Caco-2 (cell line): ENCODE measurements around the gene ERC1. TPM values are rescaled to one million over a fixed set of nuclear protein-coding genes. Genes with fewer than 3 reads are reported as not detected.

Experiments
- BruUV-seq: library from RNA; stranded (reverse); fragments of 400-500 nt; replicated peaks from 2 replicates; lab custom pipeline; 2021; lab: Mats Ljungman, UMichigan
- CTCF ChIA-PET: fragments of 300-600 bp; sonication (Branson Sonifier 250); formaldehyde crosslinking; loops from one replicate; lab custom pipeline; 2022; ENCODE audit warnings: antibody characterized with exemption; lab: Charles Lee
- POLR2A ChIA-PET: fragments of 300-600 bp; sonication (Branson Sonifier 250); formaldehyde crosslinking; loops from one replicate; lab custom pipeline; 2022; ENCODE audit warnings: antibody characterized with exemption; lab: Charles Lee
- DNase-seq, 2 experiments: peaks; one replicate each; pipeline versions ENCODE4 v3.0.0 to v3.0.0-alpha.2; 2020 to 2022
- H3K27me3 ChIP-seq: replicated peaks from 2 replicates; pipeline ENCODE4 v1.6.0; 2011; ENCODE audit warnings: low read length; ENCODE audit not compliant: control insufficient read depth, insufficient read depth
- H3K36me3 ChIP-seq: 2 replicates; pipeline ENCODE4 v1.5.1; 2011; ENCODE audit warnings: low read length; ENCODE audit not compliant: control insufficient read depth, insufficient read depth
- H3K4me1 ChIP-seq: fragments of 250-450 bp; sonication (Bioruptor Pico); 2 replicates; pipeline ENCODE4 v1.5.1; 2020; ENCODE audit warnings: mild to moderate bottlenecking
- H3K4me3 ChIP-seq: 2 replicates; pipeline ENCODE4 v1.5.1; 2011; ENCODE audit warnings: low read depth, mild to moderate bottlenecking, control low read depth, low read length
- H3K9me3 ChIP-seq: fragments of 250-450 bp; sonication (Bioruptor Pico); 2 replicates; pipeline ENCODE4 v1.5.1; 2020; ENCODE audit warnings: mild to moderate bottlenecking, moderate library complexity
- H3K27ac Mint-ChIP-seq: one replicate; pipeline ENCODE4 v1.8.0; 2022; ENCODE audit warnings: mixed read lengths; ENCODE audit not compliant: unreplicated experiment
- H3K27me3 Mint-ChIP-seq: one replicate; pipeline ENCODE4 v1.8.0; 2022; ENCODE audit warnings: mixed read lengths; ENCODE audit not compliant: insufficient read depth, unreplicated experiment
- H3K36me3 Mint-ChIP-seq: one replicate; pipeline ENCODE4 v1.8.0; 2022; ENCODE audit warnings: mild to moderate bottlenecking, mixed read lengths; ENCODE audit not compliant: insufficient read depth, unreplicated experiment
- H3K4me1 Mint-ChIP-seq: one replicate; pipeline ENCODE4 v1.8.0; 2022; ENCODE audit warnings: low read depth, mixed read lengths; ENCODE audit not compliant: unreplicated experiment
- H3K4me3 Mint-ChIP-seq: one replicate; pipeline ENCODE4 v1.8.0; 2022; ENCODE audit warnings: mild to moderate bottlenecking, moderate library complexity, mixed read lengths; ENCODE audit not compliant: unreplicated experiment
- H3K9me3 Mint-ChIP-seq: one replicate; pipeline ENCODE4 v1.8.0; 2022; ENCODE audit warnings: mixed read lengths; ENCODE audit not compliant: unreplicated experiment
- intact Hi-C: fragments of 100-400 bp; cut with micrococcal nuclease; formaldehyde crosslinking; loops from one replicate; pipeline ENCODE4 v1.10.0; 2022; ENCODE audit not compliant: unreplicated experiment
- total RNA-seq: library from RNA; stranded (reverse); gene quantifications from 2 replicates; pipeline ENCODE4 v1.2.3, GENCODE V29; 2022
- TF ChIP-seq, protein P1 (sequence below), 2 experiments: fragments of 200-600 bp in 1 of 2; IDR thresholded peaks; 1 replicate in 1 of 2; 2 replicates in 1 of 2; pipeline versions ENCODE4 v1.5.1 to v1.8.0; 2011 to 2022; ENCODE audit warnings: antibody characterized with exemption in 1 of 2, control low read depth in 1 of 2, inconsistent platforms in 1 of 2, low read depth in 1 of 2, low read length in 1 of 2, mild to moderate bottlenecking in 1 of 2, moderate library complexity in 1 of 2; ENCODE audit not compliant: insufficient read depth in 1 of 2, severe bottlenecking in 1 of 2, unreplicated experiment in 1 of 2

The ERC1 gene
- total RNA-seq, 1 experiment from 2014 or later = 88.4 TPM

DNA sequence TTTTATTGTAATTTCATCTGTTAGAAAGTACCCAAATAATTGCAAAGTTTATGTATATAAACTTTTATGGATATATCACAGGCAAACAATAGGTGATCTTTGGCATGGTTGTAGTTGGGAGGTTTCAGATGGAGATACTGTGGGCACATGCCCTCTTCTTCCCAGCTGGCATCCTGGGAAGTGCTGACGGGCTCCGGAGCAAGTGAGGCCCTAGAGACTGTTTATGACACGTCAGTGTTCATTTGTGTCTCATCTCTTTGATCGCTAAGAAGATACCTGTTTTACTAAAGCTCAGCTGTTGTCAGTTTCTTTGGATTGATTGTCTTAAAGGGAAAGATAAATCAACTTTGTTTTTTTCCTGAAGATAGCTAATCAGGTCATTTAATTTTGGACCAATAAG, 315.8 kb downstream of the ERC1 start:
- CTCF ChIA-PET = no interaction called here
- intact Hi-C loops = no loop called here
- H3K9me3 Mint-ChIP-seq = no peaks in the 10 kb centered on the region
- H3K27me3 Mint-ChIP-seq = no peaks in the 10 kb centered on the region
- no peak overlapping the region for H3K4me3 Mint-ChIP-seq
- TF ChIP-seq, protein P1, sequence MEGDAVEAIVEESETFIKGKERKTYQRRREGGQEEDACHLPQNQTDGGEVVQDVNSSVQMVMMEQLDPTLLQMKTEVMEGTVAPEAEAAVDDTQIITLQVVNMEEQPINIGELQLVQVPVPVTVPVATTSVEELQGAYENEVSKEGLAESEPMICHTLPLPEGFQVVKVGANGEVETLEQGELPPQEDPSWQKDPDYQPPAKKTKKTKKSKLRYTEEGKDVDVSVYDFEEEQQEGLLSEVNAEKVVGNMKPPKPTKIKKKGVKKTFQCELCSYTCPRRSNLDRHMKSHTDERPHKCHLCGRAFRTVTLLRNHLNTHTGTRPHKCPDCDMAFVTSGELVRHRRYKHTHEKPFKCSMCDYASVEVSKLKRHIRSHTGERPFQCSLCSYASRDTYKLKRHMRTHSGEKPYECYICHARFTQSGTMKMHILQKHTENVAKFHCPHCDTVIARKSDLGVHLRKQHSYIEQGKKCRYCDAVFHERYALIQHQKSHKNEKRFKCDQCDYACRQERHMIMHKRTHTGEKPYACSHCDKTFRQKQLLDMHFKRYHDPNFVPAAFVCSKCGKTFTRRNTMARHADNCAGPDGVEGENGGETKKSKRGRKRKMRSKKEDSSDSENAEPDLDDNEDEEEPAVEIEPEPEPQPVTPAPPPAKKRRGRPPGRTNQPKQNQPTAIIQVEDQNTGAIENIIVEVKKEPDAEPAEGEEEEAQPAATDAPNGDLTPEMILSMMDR (IDR thresholded peaks at IDR 0.05; ENCODE audit: insufficient read depth in 1 of 2, low read depth in 1 of 2, low read length in 1 of 2, severe bottlenecking in 1 of 2, unreplicated experiment in 1 of 2) = no peak
- Histone ChIP-seq H3K36me3 (no peaks in the 10 kb centered on the region), H3K4me1 (peaks cover 9% of the 10 kb centered on the region; the same call in 1 of the 2 replicates), H3K9me3 (no peaks in the 10 kb centered on the region), H3K4me3 (no peak overlapping the region), H3K27me3 (no peaks in the 10 kb centered on the region)
- POLR2A ChIA-PET = no interaction called here
- H3K27ac Mint-ChIP-seq = no peak overlapping the region
- no TSS peak for BruUV-seq
- no peak for DNase-seq
- H3K36me3 Mint-ChIP-seq = peaks cover 7% of the 10 kb centered on the region
- H3K4me1 Mint-ChIP-seq = peaks cover 20% of the 10 kb centered on the region

DNA sequence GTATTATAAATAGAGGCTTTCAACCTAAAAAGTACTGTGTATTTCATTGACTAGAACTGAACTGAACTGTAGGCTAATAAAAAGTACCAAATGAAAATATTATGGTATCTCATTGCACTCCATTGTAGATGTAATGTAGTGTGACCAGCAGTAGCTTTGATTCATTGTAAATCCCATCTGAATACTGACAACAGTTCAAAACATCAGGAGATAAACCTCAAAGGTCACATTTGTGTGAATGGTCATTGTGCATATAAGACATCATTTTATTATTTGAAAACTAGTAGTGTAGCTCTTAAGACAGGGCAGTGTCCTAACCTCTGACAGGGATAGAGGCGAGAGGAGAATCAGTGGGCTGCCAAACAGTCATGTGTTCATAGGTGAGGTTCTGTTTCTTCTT, 316.8 kb downstream of the ERC1 start:
- H3K9me3 ChIP-seq = no peaks in the 10 kb centered on the region
- H3K27me3 ChIP-seq = no peaks in the 10 kb centered on the region
- H3K9me3 Mint-ChIP-seq = no peaks in the 10 kb centered on the region
- TF ChIP-seq, protein P1 (IDR thresholded peaks at IDR 0.05; ENCODE audit: insufficient read depth in 1 of 2, low read depth in 1 of 2, low read length in 1 of 2, severe bottlenecking in 1 of 2, unreplicated experiment in 1 of 2) = no peak
- intact Hi-C loops = no loop called here
- H3K36me3 Mint-ChIP-seq = peaks cover 8% of the 10 kb centered on the region
- no TSS peak for BruUV-seq
- peaks cover 9% of the 10 kb centered on the region; the same call in 1 of the 2 replicates for H3K4me1 ChIP-seq
- H3K27ac Mint-ChIP-seq = no peak overlapping the region
- no peak overlapping the region for H3K4me3 Mint-ChIP-seq
- H3K4me3 ChIP-seq = no peak overlapping the region
- H3K36me3 ChIP-seq = no peaks in the 10 kb centered on the region
- no peaks in the 10 kb centered on the region for H3K27me3 Mint-ChIP-seq
- ChIA-PET POLR2A (no interaction called here), CTCF (no interaction called here)
- peaks cover 25% of the 10 kb centered on the region for H3K4me1 Mint-ChIP-seq
- DNase-seq = no peak

DNA sequence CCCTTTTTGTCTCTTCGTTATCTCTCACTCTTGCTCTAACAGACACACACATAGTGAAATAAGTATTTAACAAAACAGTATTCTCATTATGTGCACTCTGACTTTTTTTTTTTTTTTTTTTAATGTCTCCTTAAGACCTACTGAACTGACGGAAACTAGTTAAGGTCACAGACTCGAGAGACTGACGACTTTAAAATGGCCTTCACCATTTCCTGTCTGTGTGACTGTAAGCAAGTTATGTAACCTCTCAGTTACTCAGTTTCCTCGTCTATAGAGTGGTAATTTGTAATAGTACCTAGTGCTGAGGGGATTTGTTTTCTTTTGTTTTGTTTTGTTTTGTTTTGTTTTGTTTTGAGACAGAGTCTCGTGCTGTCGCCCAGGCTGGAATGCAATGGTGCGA, 318.6 kb downstream of the ERC1 start:
- peaks cover 9% of the 10 kb centered on the region; the same call in 1 of the 2 replicates for H3K4me1 ChIP-seq
- DNase-seq = no peak
- H3K9me3 ChIP-seq = 0 out of 2 replicates have a peak, but pooled peaks cover 5% of the 10 kb centered on the region
- intact Hi-C loops = no loop called here
- Mint-ChIP-seq H3K27me3 (no peaks in the 10 kb centered on the region), H3K4me3 (no peak overlapping the region), H3K4me1 (peaks cover 25% of the 10 kb centered on the region), H3K9me3 (no peaks in the 10 kb centered on the region), H3K36me3 (peaks cover 16% of the 10 kb centered on the region), H3K27ac (peak overlapping the region; percentile 54)
- no peaks in the 10 kb centered on the region for H3K27me3 ChIP-seq
- POLR2A ChIA-PET = no interaction called here
- TF ChIP-seq, protein P1 (IDR thresholded peaks at IDR 0.05; ENCODE audit: insufficient read depth in 1 of 2, low read depth in 1 of 2, low read length in 1 of 2, severe bottlenecking in 1 of 2, unreplicated experiment in 1 of 2) = no peak
- CTCF ChIA-PET = no interaction called here
- no peaks in the 10 kb centered on the region; the same call in 1 of the 2 replicates for H3K36me3 ChIP-seq
- H3K4me3 ChIP-seq = no peak overlapping the region
- BruUV-seq = no TSS peak
